Peyer's patch (tissue), 4 donors: Measurements from ENCODE around the gene MIA2.

Experiments
- POLR2A ChIP-seq, 2 donors: fragments of 450-650 bp; IDR thresholded peaks; one replicate each; pipeline ENCODE4 v1.5.1; 2017; ENCODE audit warnings: antibody characterized with exemption in 2 of 2, mild to moderate bottlenecking in 2 of 2, moderate library complexity in 2 of 2
- TF ChIP-seq, protein P1 (sequence below), 6 experiments: fragments of 450-650 bp in 4 of 6; fragments of 200-600 bp in 2 of 6; sonication (generic) in 1 of 6; IDR thresholded peaks; one replicate each; pipeline ENCODE4 v1.5.1; 2017 to 2019; ENCODE audit warnings: antibody characterized with exemption in 6 of 6, mild to moderate bottlenecking in 3 of 6, moderate library complexity in 1 of 6

DNA sequence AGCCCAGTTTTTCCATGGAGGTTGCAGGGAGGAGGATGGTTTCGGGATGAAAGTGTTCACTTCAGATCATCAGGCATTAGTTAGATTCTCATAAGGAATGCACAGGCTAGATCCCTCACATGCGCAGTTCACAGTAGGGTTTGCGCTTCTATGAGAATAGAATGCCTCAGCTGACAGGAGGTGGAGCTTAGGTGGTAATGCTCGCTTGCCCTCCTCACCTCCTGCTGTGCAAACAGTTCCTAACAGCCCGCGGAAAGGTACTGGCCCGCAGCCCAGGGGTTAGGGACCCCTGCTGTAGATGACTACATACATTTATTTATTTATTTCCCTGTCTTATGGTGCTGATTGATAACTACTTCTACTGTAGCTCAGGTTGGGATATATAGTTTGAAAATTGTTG lies 105.3 kb downstream of the MIA2 start:
- TF ChIP-seq POLR2A (IDR thresholded peaks at IDR 0.05) = no peak
- TF ChIP-seq, protein P1, sequence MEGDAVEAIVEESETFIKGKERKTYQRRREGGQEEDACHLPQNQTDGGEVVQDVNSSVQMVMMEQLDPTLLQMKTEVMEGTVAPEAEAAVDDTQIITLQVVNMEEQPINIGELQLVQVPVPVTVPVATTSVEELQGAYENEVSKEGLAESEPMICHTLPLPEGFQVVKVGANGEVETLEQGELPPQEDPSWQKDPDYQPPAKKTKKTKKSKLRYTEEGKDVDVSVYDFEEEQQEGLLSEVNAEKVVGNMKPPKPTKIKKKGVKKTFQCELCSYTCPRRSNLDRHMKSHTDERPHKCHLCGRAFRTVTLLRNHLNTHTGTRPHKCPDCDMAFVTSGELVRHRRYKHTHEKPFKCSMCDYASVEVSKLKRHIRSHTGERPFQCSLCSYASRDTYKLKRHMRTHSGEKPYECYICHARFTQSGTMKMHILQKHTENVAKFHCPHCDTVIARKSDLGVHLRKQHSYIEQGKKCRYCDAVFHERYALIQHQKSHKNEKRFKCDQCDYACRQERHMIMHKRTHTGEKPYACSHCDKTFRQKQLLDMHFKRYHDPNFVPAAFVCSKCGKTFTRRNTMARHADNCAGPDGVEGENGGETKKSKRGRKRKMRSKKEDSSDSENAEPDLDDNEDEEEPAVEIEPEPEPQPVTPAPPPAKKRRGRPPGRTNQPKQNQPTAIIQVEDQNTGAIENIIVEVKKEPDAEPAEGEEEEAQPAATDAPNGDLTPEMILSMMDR (IDR thresholded peaks at IDR 0.05) = no peak
